ENCODE measurements around the gene PARPBP. TPM values are rescaled to one million over a fixed set of nuclear protein-coding genes. Genes with fewer than 3 reads are reported as not detected.
A peak's percentile ranks its signal among the peaks of the same experiment; 100 is the strongest.

The PARPBP gene
- total and polyA plus RNA-seq, 4 donors = 0.32 to 24.9 (median 0.60) TPM

GRCh38 chr12:102118874-102119273 lies 1.1 kb upstream of the PARPBP start:
- Histone ChIP-seq H3K4me1 (ENCODE audit: control insufficient read depth in 4 of 4, insufficient read depth in 4 of 4, low read length in 3 of 4) (peaks cover 4 to 15% (median 12%) of the 10 kb centered on the region in 4 donors), H3K9ac (ENCODE audit: low read depth in 1 of 2, low read length in 2 of 2) (no peak overlapping the region), H3K27me3 (ENCODE audit: control insufficient read depth in 4 of 4, insufficient read depth in 4 of 4, low read length in 3 of 4) (no peaks in the 10 kb centered on the region), H3K27ac (ENCODE audit: low read depth in 1 of 2, low read length in 2 of 2) (no peak overlapping the region), H3K36me3 (ENCODE audit: control insufficient read depth in 4 of 4, insufficient read depth in 3 of 4, low read depth in 1 of 4, low read length in 3 of 4) (peaks cover 3 to 6% (median 3%) of the 10 kb centered on the region in 4 donors), H3K4me3 (ENCODE audit: low read depth in 1 of 3, low read length in 3 of 3) (peak overlapping the region; percentile 73 to 97 (median 77)), H3K9me3 (ENCODE audit: control insufficient read depth in 4 of 4, low read length in 3 of 4) (no peaks in the 10 kb centered on the region)
- TF ChIP-seq RAD21 (IDR thresholded peaks at IDR 0.05) = no peak
- TF ChIP-seq YY1 (IDR thresholded peaks at IDR 0.05) = no peak
- no peak for TF ChIP-seq MAX (IDR thresholded peaks at IDR 0.05)
- TF ChIP-seq HNF4G (IDR thresholded peaks at IDR 0.05) = no peak
- no peak for TF ChIP-seq SP1 (IDR thresholded peaks at IDR 0.05)
- no peak for TF ChIP-seq FOXA2 (IDR thresholded peaks at IDR 0.05)
- TF ChIP-seq HNF4A (conservative IDR thresholded peaks at IDR 0.05) = no peak
- TF ChIP-seq ATF3 (IDR thresholded peaks at IDR 0.05) = no peak
- no peak for TF ChIP-seq NR2F2 (IDR thresholded peaks at IDR 0.05)
- TF ChIP-seq FOXA1 (IDR thresholded peaks at IDR 0.05) = no peak
- no peak for TF ChIP-seq GABPA (IDR thresholded peaks at IDR 0.05 in 1 of 2, conservative IDR thresholded peaks at IDR 0.05 in 1 of 2)
- no peak for TF ChIP-seq EGR1 (IDR thresholded peaks at IDR 0.05; ENCODE audit: low read depth in 2 of 2)
- no peak for TF ChIP-seq JUND (IDR thresholded peaks at IDR 0.05)
- TF ChIP-seq TAF1 (conservative IDR thresholded peaks at IDR 0.05) = no peak
- TF ChIP-seq RXRA (IDR thresholded peaks at IDR 0.05) = no peak
- TF ChIP-seq CTCF (IDR thresholded peaks at IDR 0.05; ENCODE audit: low read depth, low read length, missing input control) = no peak
- TF ChIP-seq ZBTB33 (IDR thresholded peaks at IDR 0.05) = no peak
- TF ChIP-seq, protein P1, sequence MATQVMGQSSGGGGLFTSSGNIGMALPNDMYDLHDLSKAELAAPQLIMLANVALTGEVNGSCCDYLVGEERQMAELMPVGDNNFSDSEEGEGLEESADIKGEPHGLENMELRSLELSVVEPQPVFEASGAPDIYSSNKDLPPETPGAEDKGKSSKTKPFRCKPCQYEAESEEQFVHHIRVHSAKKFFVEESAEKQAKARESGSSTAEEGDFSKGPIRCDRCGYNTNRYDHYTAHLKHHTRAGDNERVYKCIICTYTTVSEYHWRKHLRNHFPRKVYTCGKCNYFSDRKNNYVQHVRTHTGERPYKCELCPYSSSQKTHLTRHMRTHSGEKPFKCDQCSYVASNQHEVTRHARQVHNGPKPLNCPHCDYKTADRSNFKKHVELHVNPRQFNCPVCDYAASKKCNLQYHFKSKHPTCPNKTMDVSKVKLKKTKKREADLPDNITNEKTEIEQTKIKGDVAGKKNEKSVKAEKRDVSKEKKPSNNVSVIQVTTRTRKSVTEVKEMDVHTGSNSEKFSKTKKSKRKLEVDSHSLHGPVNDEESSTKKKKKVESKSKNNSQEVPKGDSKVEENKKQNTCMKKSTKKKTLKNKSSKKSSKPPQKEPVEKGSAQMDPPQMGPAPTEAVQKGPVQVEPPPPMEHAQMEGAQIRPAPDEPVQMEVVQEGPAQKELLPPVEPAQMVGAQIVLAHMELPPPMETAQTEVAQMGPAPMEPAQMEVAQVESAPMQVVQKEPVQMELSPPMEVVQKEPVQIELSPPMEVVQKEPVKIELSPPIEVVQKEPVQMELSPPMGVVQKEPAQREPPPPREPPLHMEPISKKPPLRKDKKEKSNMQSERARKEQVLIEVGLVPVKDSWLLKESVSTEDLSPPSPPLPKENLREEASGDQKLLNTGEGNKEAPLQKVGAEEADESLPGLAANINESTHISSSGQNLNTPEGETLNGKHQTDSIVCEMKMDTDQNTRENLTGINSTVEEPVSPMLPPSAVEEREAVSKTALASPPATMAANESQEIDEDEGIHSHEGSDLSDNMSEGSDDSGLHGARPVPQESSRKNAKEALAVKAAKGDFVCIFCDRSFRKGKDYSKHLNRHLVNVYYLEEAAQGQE (IDR thresholded peaks at IDR 0.05) = no peak
- no peak for DNase-seq (ENCODE audit: low spot score)
- whole genome bisulfite sequencing = 81% methylated on average over 2 of the region's 2 CpGs

Data from liver (tissue), 9 donors.